Measurements from ENCODE around the gene CAVIN4.

Gene CAVIN4

GRCh38 chr9:100580257-100580656 is 2.4 kb downstream of the CAVIN4 start:
- Histone ChIP-seq H3K36me3 (ENCODE audit: insufficient read depth, insufficient read length, low read length) (peaks cover 17% of the 10 kb centered on the region), H3K9ac (ENCODE audit: insufficient read length, low read depth) (no peak overlapping the region), H3K27me3 (ENCODE audit: insufficient read depth, insufficient read length) (no peaks in the 10 kb centered on the region), H3K4me3 (ENCODE audit: insufficient read length, low read depth) (no peak overlapping the region), H3K4me1 (ENCODE audit: insufficient read depth, insufficient read length) (no peaks in the 10 kb centered on the region), H3K9me3 (ENCODE audit: insufficient read depth, low read length) (no peaks in the 10 kb centered on the region)
- DNase-seq (ENCODE audit: low read depth, low spot score): no peak
- no peak for TF ChIP-seq ZNF274 (IDR thresholded peaks at IDR 0.05; ENCODE audit: low read depth, low read length)
- no peak for TF ChIP-seq YY1 (IDR thresholded peaks at IDR 0.05; ENCODE audit: insufficient read depth, insufficient read length)
- TF ChIP-seq SUZ12 (IDR thresholded peaks at IDR 0.05; ENCODE audit: extremely low read depth, insufficient read depth, insufficient read length): no peak

DNA sequence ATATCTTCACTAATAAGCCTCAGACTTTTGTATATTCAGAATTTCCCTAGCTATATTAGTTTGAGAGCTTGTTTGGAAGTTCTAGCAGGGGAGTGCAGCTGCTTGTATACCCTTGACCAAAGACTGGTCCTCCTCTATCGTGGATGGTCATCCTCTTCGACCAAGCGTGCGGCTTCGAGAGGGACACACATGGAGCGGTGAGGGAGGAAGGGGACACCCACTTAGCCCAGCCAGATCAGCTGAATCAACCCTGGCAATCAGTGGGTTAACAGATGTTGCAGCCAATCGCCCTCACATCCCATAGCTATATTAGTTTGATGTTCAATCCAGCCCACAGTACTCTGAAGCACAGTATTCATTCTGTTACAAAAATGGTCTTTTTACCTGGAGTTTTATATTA is 3.2 kb downstream of the CAVIN4 start:
- H3K36me3 ChIP-seq (ENCODE audit: insufficient read depth, insufficient read length, low read length): peaks cover 21% of the 10 kb centered on the region

DNA sequence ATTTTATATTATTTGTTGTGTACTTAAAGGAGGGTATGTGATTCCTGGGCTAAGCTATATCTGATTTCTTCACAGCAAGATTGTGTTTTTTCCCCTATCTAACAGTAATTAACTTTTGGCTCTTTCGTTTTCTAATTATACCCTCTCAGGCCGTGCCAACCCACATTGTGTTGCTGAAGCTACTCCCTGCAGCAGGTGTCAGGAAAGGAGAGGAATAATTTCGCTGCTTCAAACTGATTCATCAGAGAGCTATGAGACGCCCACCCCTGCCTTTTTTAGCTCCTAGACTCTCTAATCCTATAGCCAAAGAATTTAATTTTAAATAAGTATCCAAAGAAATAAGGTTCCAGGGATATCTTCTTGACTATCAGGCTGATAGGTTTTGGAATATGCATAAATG is 3.8 kb downstream of the CAVIN4 start:
- TF ChIP-seq SUZ12 (IDR thresholded peaks at IDR 0.05; ENCODE audit: extremely low read depth, insufficient read depth, insufficient read length) (no peak), YY1 (IDR thresholded peaks at IDR 0.05; ENCODE audit: insufficient read depth, insufficient read length) (no peak), ZNF274 (IDR thresholded peaks at IDR 0.05; ENCODE audit: low read depth, low read length) (no peak)
- Histone ChIP-seq H3K9me3 (ENCODE audit: insufficient read depth, low read length) (no peaks in the 10 kb centered on the region), H3K4me1 (ENCODE audit: insufficient read depth, insufficient read length) (no peaks in the 10 kb centered on the region), H3K4me3 (ENCODE audit: insufficient read length, low read depth) (no peak overlapping the region), H3K9ac (ENCODE audit: insufficient read length, low read depth) (no peak overlapping the region), H3K36me3 (ENCODE audit: insufficient read depth, insufficient read length, low read length) (peaks cover 24% of the 10 kb centered on the region), H3K27me3 (ENCODE audit: insufficient read depth, insufficient read length) (no peaks in the 10 kb centered on the region)
- DNase-seq (ENCODE audit: low read depth, low spot score): no peak

More for the DNA sequence above, 3.2 kb downstream of the CAVIN4 start:
- H3K4me1 ChIP-seq (ENCODE audit: insufficient read depth, insufficient read length): no peaks in the 10 kb centered on the region
- H3K27me3 ChIP-seq (ENCODE audit: insufficient read depth, insufficient read length): no peaks in the 10 kb centered on the region
- no peak for TF ChIP-seq SUZ12 (IDR thresholded peaks at IDR 0.05; ENCODE audit: extremely low read depth, insufficient read depth, insufficient read length)
- no peak for TF ChIP-seq YY1 (IDR thresholded peaks at IDR 0.05; ENCODE audit: insufficient read depth, insufficient read length)
- no peak for TF ChIP-seq ZNF274 (IDR thresholded peaks at IDR 0.05; ENCODE audit: low read depth, low read length)
- no peak for DNase-seq (ENCODE audit: low read depth, low spot score)
- H3K9ac ChIP-seq (ENCODE audit: insufficient read length, low read depth): no peak overlapping the region
- H3K9me3 ChIP-seq (ENCODE audit: insufficient read depth, low read length): no peaks in the 10 kb centered on the region
- H3K4me3 ChIP-seq (ENCODE audit: insufficient read length, low read depth): no peak overlapping the region

DNA sequence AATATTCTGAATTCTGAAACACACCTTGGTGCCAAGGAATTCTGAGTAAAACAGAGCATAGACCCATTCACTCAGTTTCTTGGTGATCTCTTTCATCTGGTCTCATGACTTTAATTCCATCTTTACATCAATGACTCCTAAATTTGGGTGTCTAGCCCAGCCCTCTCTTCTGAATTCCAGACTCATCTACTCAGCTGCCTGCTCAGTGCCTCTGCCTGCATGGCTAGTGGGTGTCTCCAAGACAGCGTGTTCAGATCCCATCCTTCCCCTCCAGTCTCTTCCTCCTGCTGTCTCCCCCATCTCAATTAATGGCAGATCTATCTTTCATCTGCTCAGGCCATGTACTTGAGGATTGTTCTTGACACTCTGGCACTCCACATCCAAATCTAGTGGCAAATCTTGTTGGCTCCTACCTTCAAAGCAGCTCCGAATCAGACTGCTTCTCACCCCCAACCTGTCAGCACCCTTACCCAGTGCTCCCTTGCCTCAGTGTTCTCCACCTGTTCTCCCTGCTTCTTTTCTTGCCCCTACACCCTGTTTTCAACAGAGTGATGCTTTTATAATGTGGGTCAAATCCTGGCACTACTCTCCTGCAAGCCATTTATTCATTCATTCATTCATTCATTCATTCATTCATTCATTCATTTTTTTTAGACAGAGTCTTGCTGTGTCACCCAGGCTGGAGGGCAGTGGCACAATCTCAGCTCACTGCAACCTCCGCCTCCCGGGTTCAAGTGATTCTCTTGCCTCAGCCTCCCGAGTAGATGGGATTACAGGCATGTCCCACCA is 5.3 kb downstream of the CAVIN4 start:
- no peaks in the 10 kb centered on the region for H3K9me3 ChIP-seq (ENCODE audit: insufficient read depth, low read length)
- TF ChIP-seq ZNF274 (IDR thresholded peaks at IDR 0.05; ENCODE audit: low read depth, low read length): no peak
- H3K9ac ChIP-seq (ENCODE audit: insufficient read length, low read depth): no peak overlapping the region
- no peak overlapping the region for H3K4me3 ChIP-seq (ENCODE audit: insufficient read length, low read depth)
- H3K4me1 ChIP-seq (ENCODE audit: insufficient read depth, insufficient read length): no peaks in the 10 kb centered on the region
- no peak for DNase-seq (ENCODE audit: low read depth, low spot score)
- H3K36me3 ChIP-seq (ENCODE audit: insufficient read depth, insufficient read length, low read length): peaks cover 31% of the 10 kb centered on the region
- H3K27me3 ChIP-seq (ENCODE audit: insufficient read depth, insufficient read length): no peaks in the 10 kb centered on the region

DNA sequence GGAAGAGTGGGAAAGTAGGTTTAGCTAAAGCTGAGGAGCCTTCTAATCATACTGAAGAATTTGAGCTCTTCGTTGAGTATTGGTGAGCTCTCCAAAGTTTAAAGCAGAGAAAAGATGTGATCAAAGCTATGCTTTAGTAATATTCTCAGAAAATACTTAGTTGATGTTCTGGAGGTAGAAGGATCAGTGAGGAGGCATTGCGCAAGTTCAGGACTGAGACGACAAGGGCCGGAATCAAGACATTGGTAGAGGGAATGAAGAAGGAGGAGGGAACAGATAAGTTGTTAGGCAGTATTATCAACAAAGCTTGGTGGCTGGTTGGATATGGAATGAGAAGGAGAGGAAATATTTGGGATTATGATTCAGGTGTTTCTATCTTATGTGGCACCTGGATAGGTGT is 7.1 kb downstream of the CAVIN4 start:
- H3K36me3 ChIP-seq (ENCODE audit: insufficient read depth, insufficient read length, low read length): peaks cover 27% of the 10 kb centered on the region

GRCh38 chr9:100586093-100586492 is 8.2 kb downstream of the CAVIN4 start:
- Histone ChIP-seq H3K9ac (ENCODE audit: insufficient read length, low read depth) (no peak overlapping the region), H3K4me1 (ENCODE audit: insufficient read depth, insufficient read length) (no peaks in the 10 kb centered on the region), H3K27me3 (ENCODE audit: insufficient read depth, insufficient read length) (no peaks in the 10 kb centered on the region), H3K4me3 (ENCODE audit: insufficient read length, low read depth) (no peak overlapping the region), H3K9me3 (ENCODE audit: insufficient read depth, low read length) (no peaks in the 10 kb centered on the region), H3K36me3 (ENCODE audit: insufficient read depth, insufficient read length, low read length) (peaks cover 26% of the 10 kb centered on the region)
- TF ChIP-seq SUZ12 (IDR thresholded peaks at IDR 0.05; ENCODE audit: extremely low read depth, insufficient read depth, insufficient read length): no peak
- no peak for TF ChIP-seq YY1 (IDR thresholded peaks at IDR 0.05; ENCODE audit: insufficient read depth, insufficient read length)
- TF ChIP-seq ZNF274 (IDR thresholded peaks at IDR 0.05; ENCODE audit: low read depth, low read length): no peak
- DNase-seq (ENCODE audit: low read depth, low spot score): no peak

More for the DNA sequence above, 7.1 kb downstream of the CAVIN4 start:
- Histone ChIP-seq H3K9me3 (ENCODE audit: insufficient read depth, low read length) (no peaks in the 10 kb centered on the region), H3K4me3 (ENCODE audit: insufficient read length, low read depth) (no peak overlapping the region), H3K27me3 (ENCODE audit: insufficient read depth, insufficient read length) (no peaks in the 10 kb centered on the region), H3K9ac (ENCODE audit: insufficient read length, low read depth) (no peak overlapping the region), H3K4me1 (ENCODE audit: insufficient read depth, insufficient read length) (no peaks in the 10 kb centered on the region)
- DNase-seq (ENCODE audit: low read depth, low spot score): no peak
- TF ChIP-seq ZNF274 (IDR thresholded peaks at IDR 0.05; ENCODE audit: low read depth, low read length) (no peak), YY1 (IDR thresholded peaks at IDR 0.05; ENCODE audit: insufficient read depth, insufficient read length) (no peak), SUZ12 (IDR thresholded peaks at IDR 0.05; ENCODE audit: extremely low read depth, insufficient read depth, insufficient read length) (no peak)

GRCh38 chr9:100587375-100587774 is 9.5 kb downstream of the CAVIN4 start:
- Histone ChIP-seq H3K36me3 (ENCODE audit: insufficient read depth, insufficient read length, low read length) (peaks cover 24% of the 10 kb centered on the region), H3K9me3 (ENCODE audit: insufficient read depth, low read length) (no peaks in the 10 kb centered on the region), H3K27me3 (ENCODE audit: insufficient read depth, insufficient read length) (no peaks in the 10 kb centered on the region), H3K4me1 (ENCODE audit: insufficient read depth, insufficient read length) (no peaks in the 10 kb centered on the region), H3K9ac (ENCODE audit: insufficient read length, low read depth) (no peak overlapping the region), H3K4me3 (ENCODE audit: insufficient read length, low read depth) (no peak overlapping the region)
- DNase-seq (ENCODE audit: low read depth, low spot score): no peak
- no peak for TF ChIP-seq ZNF274 (IDR thresholded peaks at IDR 0.05; ENCODE audit: low read depth, low read length)
- TF ChIP-seq YY1 (IDR thresholded peaks at IDR 0.05; ENCODE audit: insufficient read depth, insufficient read length): no peak
- TF ChIP-seq SUZ12 (IDR thresholded peaks at IDR 0.05; ENCODE audit: extremely low read depth, insufficient read depth, insufficient read length): no peak

Data from NT2/D1 (cell line).